ENCODE measurements around the gene IKBKG.
"Not testable (repeated sequence)": the region's sequence is repeated elsewhere in the genome, so short reads cannot be mapped to it uniquely, and the experiment has no call there.

Gene IKBKG

GRCh38 chrX:154558896-154559295 lies 11.5 kb downstream of the IKBKG start:
- DNase-seq (ENCODE audit: low read depth) = not testable (repeated sequence)

- DNase-seq (ENCODE audit: low read depth) = not testable (repeated sequence)
These were observed 12.9 kb downstream of the IKBKG start for GRCh38 chrX:154560326-154560725.

GRCh38 chrX:154562295-154562694 lies 14.9 kb downstream of the IKBKG start:
- not testable (repeated sequence) for DNase-seq (ENCODE audit: low read depth)

- not testable (repeated sequence) for DNase-seq (ENCODE audit: low read depth)
These were observed 22.9 kb downstream of the IKBKG start for GRCh38 chrX:154570361-154570760.

GRCh38 chrX:154573061-154573460 lies 25.6 kb downstream of the IKBKG start:
- not testable (repeated sequence) for DNase-seq (ENCODE audit: low read depth)

GRCh38 chrX:154575076-154575475 lies 27.7 kb downstream of the IKBKG start:
- DNase-seq (ENCODE audit: low read depth) = not testable (repeated sequence)

- not testable (repeated sequence) for DNase-seq (ENCODE audit: low read depth)
These were observed 35.6 kb downstream of the IKBKG start for GRCh38 chrX:154582994-154583393.

GRCh38 chrX:154584585-154585183 lies 37.3 kb downstream of the IKBKG start, which contains the start of gene CTAG1A:
Gene CTAG1A (plus strand): TSS chrX:154585133. CDS start chrX:154585207, 74 bp downstream.
- not testable (repeated sequence) for DNase-seq (ENCODE audit: low read depth)

GRCh38 chrX:154590415-154590814 lies 43.0 kb downstream of the IKBKG start:
- not testable (repeated sequence) for DNase-seq (ENCODE audit: low read depth)

GRCh38 chrX:154592505-154592904 lies 45.1 kb downstream of the IKBKG start:
- DNase-seq (ENCODE audit: low read depth) = no peak

- DNase-seq (ENCODE audit: low read depth) = no peak
These were observed 45.8 kb downstream of the IKBKG start for GRCh38 chrX:154593201-154593600.

GRCh38 chrX:154594491-154594890 lies 47.1 kb downstream of the IKBKG start:
- no peak for DNase-seq (ENCODE audit: low read depth)

GRCh38 chrX:154595559-154596249 lies 48.3 kb downstream of the IKBKG start:
- DNase-seq (ENCODE audit: low read depth) = no peak

GRCh38 chrX:154596290-154596929 lies 49.0 kb downstream of the IKBKG start:
- DNase-seq (ENCODE audit: low read depth) = no peak

- no peak for DNase-seq (ENCODE audit: low read depth)
These were observed 49.8 kb downstream of the IKBKG start for GRCh38 chrX:154597221-154597620.

GRCh38 chrX:154598656-154599055 lies 51.2 kb downstream of the IKBKG start:
- DNase-seq (ENCODE audit: low read depth) = no peak

- DNase-seq (ENCODE audit: low read depth) = no peak
These were observed 52.1 kb downstream of the IKBKG start for GRCh38 chrX:154599531-154599930.

GRCh38 chrX:154600759-154601374 lies 53.4 kb downstream of the IKBKG start:
- DNase-seq (ENCODE audit: low read depth) = no peak

GRCh38 chrX:154602226-154602625 lies 54.8 kb downstream of the IKBKG start:
- no peak for DNase-seq (ENCODE audit: low read depth)

GRCh38 chrX:154602766-154603437 lies 55.5 kb downstream of the IKBKG start:
- DNase-seq (ENCODE audit: low read depth) = no peak

GRCh38 chrX:154603438-154604430 lies 56.3 kb downstream of the IKBKG start:
- peak; percentile 37 for DNase-seq (ENCODE audit: low read depth)
